22Rv1 (cell line): ENCODE data around the gene RAF1.
"Not testable (repeated sequence)": the region's sequence is repeated elsewhere in the genome, so short reads cannot be mapped to it uniquely, and the experiment has no call there.

Experiments
- H3K27ac ChIP-seq: fragments of 450-650 bp; 2 replicates; pipeline ENCODE4 v1.5.1; 2017
- ZFX ChIP-seq: fragments of 450-650 bp; IDR thresholded peaks from 2 replicates; pipeline ENCODE4 v1.6.1; 2017; ENCODE audit warnings: antibody characterized with exemption, borderline replicate concordance
- TF ChIP-seq, protein P1 (sequence below): fragments of 450-650 bp; IDR thresholded peaks from 2 replicates; pipeline ENCODE4 v1.5.1; 2017; ENCODE audit warnings: mild to moderate bottlenecking

Gene RAF1

DNA sequence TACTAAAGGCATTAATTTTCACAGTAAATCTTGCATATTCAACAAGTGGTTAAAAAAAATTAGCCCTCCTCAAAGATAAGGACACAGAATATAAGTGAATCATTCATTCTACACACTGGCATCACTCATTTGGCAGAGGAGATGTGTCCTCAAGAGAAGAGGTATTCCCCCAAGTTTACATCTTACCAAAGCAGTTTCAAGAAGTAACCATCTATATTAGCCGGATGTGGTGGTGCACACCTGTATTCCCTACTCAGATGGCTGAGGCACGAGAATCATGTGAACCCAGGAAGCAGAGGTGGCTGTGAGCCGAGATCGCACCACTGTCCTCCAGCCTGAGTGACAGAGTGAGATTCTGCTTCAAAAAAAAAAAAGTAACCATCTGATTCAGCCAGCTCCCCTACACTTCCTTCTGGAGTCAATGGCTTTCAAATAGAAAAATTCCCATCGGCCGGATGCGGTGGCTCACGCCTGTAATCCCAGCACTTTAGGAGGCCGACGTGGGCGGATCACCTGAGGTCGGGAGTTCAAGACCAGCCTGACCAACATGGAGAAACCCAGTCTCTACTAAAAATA lies 15.4 kb downstream of the RAF1 start:
- TF ChIP-seq ZFX: no peak
- TF ChIP-seq, protein P1, sequence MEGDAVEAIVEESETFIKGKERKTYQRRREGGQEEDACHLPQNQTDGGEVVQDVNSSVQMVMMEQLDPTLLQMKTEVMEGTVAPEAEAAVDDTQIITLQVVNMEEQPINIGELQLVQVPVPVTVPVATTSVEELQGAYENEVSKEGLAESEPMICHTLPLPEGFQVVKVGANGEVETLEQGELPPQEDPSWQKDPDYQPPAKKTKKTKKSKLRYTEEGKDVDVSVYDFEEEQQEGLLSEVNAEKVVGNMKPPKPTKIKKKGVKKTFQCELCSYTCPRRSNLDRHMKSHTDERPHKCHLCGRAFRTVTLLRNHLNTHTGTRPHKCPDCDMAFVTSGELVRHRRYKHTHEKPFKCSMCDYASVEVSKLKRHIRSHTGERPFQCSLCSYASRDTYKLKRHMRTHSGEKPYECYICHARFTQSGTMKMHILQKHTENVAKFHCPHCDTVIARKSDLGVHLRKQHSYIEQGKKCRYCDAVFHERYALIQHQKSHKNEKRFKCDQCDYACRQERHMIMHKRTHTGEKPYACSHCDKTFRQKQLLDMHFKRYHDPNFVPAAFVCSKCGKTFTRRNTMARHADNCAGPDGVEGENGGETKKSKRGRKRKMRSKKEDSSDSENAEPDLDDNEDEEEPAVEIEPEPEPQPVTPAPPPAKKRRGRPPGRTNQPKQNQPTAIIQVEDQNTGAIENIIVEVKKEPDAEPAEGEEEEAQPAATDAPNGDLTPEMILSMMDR: no peak
- H3K27ac ChIP-seq: no peak overlapping the region

- no peak overlapping the region for H3K27ac ChIP-seq
- TF ChIP-seq, protein P1: no peak
- no peak for TF ChIP-seq ZFX
Observed at GRCh38 chr3:12644331-12644937, 19.5 kb downstream of the RAF1 start.

DNA sequence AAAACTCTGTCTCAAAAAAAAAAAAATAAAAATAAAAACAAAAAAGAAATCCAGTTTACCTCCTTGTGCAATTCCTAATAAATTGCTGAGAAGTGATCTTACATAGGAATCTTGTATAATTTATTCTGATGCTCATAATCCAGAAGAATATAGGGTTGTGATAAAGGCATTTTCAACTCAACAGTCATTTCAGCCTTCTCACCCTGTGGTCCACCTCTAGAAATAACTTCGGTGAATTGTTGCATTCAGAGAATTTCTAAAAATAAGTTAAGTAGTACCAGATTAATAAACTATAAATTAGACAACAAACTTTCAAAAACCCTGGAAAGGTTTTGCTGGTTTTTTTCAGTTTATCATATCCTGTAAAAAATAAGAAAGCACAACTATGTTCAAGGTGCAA lies 20.2 kb downstream of the RAF1 start:
- TF ChIP-seq ZFX: no peak
- TF ChIP-seq, protein P1: no peak
- H3K27ac ChIP-seq: no peak overlapping the region

DNA sequence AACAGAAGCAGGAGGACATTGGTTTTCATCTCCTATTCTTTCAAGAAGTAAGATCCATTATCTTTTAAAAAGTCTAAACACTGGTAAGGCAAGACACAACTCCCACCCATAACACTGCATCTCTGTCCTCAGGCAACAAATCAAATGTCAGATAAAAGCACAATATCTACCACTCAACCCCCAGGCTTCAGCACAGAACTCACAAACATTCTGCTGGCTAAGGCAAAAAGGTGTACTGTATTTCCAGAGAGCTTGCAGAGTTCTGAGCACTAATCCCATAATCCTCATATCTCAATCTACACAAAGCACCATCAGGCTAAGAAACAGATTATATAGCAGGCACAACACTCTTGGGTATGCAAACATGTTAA lies 20.9 kb downstream of the RAF1 start:
- H3K27ac ChIP-seq: no peak overlapping the region

DNA sequence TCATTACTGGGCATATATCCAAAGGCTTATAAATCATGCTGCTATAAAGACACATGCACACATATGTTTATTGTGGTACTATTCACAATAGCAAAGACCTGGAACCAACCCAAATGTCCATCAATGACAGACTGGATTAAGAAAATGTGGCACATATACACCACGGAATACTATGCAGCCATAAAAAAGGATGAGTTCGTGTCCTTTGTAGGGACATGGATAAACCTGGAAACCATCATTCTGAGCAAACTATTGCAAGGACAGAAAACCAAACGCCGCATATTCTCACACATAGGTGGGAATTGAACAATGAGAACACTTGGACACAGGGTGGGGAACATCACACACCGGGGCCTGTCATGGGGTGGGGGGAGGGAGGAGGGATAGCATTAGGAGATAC lies 23.1 kb downstream of the RAF1 start:
- not testable (repeated sequence) for H3K27ac ChIP-seq

More for the DNA sequence above, 20.9 kb downstream of the RAF1 start:
- TF ChIP-seq ZFX: no peak
- TF ChIP-seq, protein P1: no peak

DNA sequence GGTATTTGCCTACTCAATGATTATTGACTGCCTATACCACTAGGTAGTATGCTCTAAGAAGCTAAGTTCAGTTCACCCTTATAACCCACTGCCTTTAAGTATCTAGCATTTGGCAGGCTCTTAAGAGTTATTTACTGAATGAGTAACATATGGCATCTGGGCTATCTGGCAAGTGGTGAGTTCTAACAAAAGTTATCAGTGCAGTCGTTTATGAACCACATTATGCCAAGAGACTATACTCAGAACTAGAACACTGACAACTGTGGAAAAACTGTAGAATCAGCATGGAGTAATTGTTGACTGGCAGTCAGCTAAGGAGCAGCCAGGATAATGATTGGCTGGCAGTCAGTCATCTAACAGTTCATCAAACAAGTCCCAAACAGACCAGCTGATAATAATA lies 25.8 kb downstream of the RAF1 start:
- H3K27ac ChIP-seq: no peak overlapping the region
- no peak for TF ChIP-seq ZFX
- TF ChIP-seq, protein P1: no peak

- H3K27ac ChIP-seq: no peak overlapping the region
- TF ChIP-seq, protein P1: no peak
- TF ChIP-seq ZFX: no peak
Observed at GRCh38 chr3:12633108-12633507, 30.8 kb downstream of the RAF1 start.

DNA sequence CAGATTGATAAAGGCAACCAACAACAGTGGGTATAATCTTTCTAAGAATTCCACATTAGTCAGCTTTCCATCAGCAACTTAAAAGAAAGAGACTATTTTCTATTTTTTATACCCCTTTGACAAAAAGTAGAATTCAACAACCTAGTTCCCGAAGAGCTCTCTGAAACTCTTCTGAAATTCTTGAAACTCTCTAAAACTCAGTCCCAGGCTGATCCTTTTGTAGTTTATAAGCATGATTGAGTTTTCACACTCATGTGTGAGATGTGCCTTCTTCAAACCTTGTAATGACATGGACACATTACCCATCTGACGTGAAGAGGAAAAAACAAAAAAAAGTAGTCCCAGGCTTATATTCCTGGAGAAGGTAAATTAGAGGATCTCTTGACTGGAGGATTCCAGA lies 31.4 kb downstream of the RAF1 start:
- no peak overlapping the region for H3K27ac ChIP-seq
- no peak for TF ChIP-seq ZFX
- TF ChIP-seq, protein P1: no peak

DNA sequence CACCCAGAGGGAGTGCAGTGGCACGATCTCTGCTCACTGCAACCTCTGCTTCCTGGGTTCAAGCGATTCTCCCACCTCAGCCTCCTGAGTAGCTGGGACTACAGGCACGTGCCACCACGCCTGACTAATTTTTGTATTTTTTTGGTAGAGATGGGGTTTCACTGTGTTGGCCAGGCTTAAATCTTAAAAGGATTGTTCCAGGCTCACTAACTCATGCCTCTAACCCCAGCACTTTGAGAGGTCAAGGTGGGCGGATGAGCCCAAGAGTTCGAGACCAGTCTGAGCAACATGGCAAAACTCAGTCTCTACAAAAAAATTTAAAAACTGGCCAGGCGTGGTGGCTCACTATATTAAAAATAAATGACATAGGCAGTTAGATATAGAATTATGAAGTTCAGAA lies 33.1 kb downstream of the RAF1 start:
- H3K27ac ChIP-seq: peak overlapping the region; percentile 53
